Neuronal stem cell (in vitro differentiated cells): ENCODE results near the gene MOK.
A peak's percentile ranks its signal among the peaks of the same experiment; 100 is the strongest.

Source experiments
- DNase-seq: peaks from one replicate; pipeline ENCODE4 v3.0.0-alpha.2; 2013; ENCODE audit warnings: low spot score
- H2AFZ ChIP-seq: one replicate; pipeline ENCODE4 v1.6.1; 2013; ENCODE audit warnings: mild to moderate bottlenecking, low read length, inconsistent platforms
- H2AK5ac ChIP-seq: 2 replicates; pipeline ENCODE4 v1.6.1; 2013; ENCODE audit warnings: low read depth, mild to moderate bottlenecking, inconsistent platforms, low read length, moderate library complexity, mixed read lengths
- H2BK120ac ChIP-seq: 2 replicates; pipeline ENCODE4 v1.6.1; 2013; ENCODE audit warnings: low read depth, mild to moderate bottlenecking, inconsistent platforms, low read length, moderate library complexity, mixed read lengths
- H2BK12ac ChIP-seq: one replicate; pipeline ENCODE4 v1.6.1; 2013; ENCODE audit warnings: low read length, inconsistent platforms
- H2BK15ac ChIP-seq: 2 replicates; pipeline ENCODE4 v1.6.1; 2013; ENCODE audit warnings: mild to moderate bottlenecking, low read length, inconsistent platforms, mixed read lengths
- H2BK5ac ChIP-seq: one replicate; pipeline ENCODE4 v1.6.1; 2013; ENCODE audit warnings: inconsistent platforms, mild to moderate bottlenecking, low read length, moderate library complexity
- H3K14ac ChIP-seq: one replicate; pipeline ENCODE4 v1.6.1; 2013; ENCODE audit warnings: low read length, inconsistent platforms
- H3K18ac ChIP-seq: 2 replicates; pipeline ENCODE4 v1.6.1; 2013; ENCODE audit warnings: low read length, inconsistent platforms
- H3K23ac ChIP-seq: 2 replicates; pipeline ENCODE4 v1.6.1; 2013; ENCODE audit warnings: low read depth, mild to moderate bottlenecking, mixed read lengths, low read length, inconsistent platforms; ENCODE audit not compliant: poor library complexity
- H3K27ac ChIP-seq: replicated peaks from 3 replicates; pipeline ENCODE4 v1.5.1; 2013; ENCODE audit warnings: low read length, inconsistent platforms
- H3K27me3 ChIP-seq, 3 experiments: 2 replicates each; pipeline ENCODE4 v1.6.1; 2013; ENCODE audit warnings: low read length in 3 of 3, mild to moderate bottlenecking in 2 of 3, inconsistent platforms in 1 of 3, low read depth in 1 of 3, mixed read lengths in 1 of 3, moderate library complexity in 1 of 3; ENCODE audit not compliant: control insufficient read depth in 3 of 3, insufficient read depth in 3 of 3
- H3K36me3 ChIP-seq, 2 donors: replicated peaks in 1 of 2; 2 replicates each; pipeline ENCODE4 v1.6.1; 2013; ENCODE audit warnings: low read length in 2 of 2; ENCODE audit not compliant: control insufficient read depth in 2 of 2, insufficient read depth in 2 of 2
- H3K4ac ChIP-seq: 2 replicates; pipeline ENCODE4 v1.6.1; 2013; ENCODE audit warnings: inconsistent platforms, mild to moderate bottlenecking, low read length, moderate library complexity
- H3K4me1 ChIP-seq, 2 donors: 1 replicate in 1 of 2; 2 replicates in 1 of 2; pipeline ENCODE4 v1.6.1; 2013; ENCODE audit warnings: low read length in 2 of 2, low read depth in 1 of 2; ENCODE audit not compliant: control insufficient read depth in 2 of 2, insufficient read depth in 1 of 2
- H3K4me2 ChIP-seq: one replicate; pipeline ENCODE4 v1.6.1; 2013; ENCODE audit warnings: mild to moderate bottlenecking, low read length, inconsistent platforms; ENCODE audit not compliant: insufficient read depth, poor library complexity, severe bottlenecking
- H3K4me3 ChIP-seq, 2 donors: 2 replicates each; pipeline ENCODE4 v1.5.1; 2013; ENCODE audit warnings: low read length in 2 of 2, mild to moderate bottlenecking in 2 of 2, inconsistent platforms in 1 of 2, moderate library complexity in 1 of 2
- H3K79me1 ChIP-seq: one replicate; pipeline ENCODE4 v1.6.1; 2013; ENCODE audit warnings: low read depth, mild to moderate bottlenecking, inconsistent platforms, low read length, moderate library complexity
- H3K9ac ChIP-seq: one replicate; pipeline ENCODE4 v1.6.1; 2013; ENCODE audit warnings: mild to moderate bottlenecking, low read depth, low read length, inconsistent platforms; ENCODE audit not compliant: poor library complexity
- H3K9me3 ChIP-seq, 2 donors: replicated peaks in 1 of 2; 2 replicates each; pipeline versions ENCODE3 to v1.6.1; 2013; ENCODE audit warnings: low read length in 2 of 2, mild to moderate bottlenecking in 2 of 2, inconsistent platforms in 1 of 2, low read depth in 1 of 2, mixed read lengths in 1 of 2, moderate library complexity in 1 of 2; ENCODE audit not compliant: control insufficient read depth in 2 of 2, insufficient read depth in 1 of 2
- H4K8ac ChIP-seq: one replicate; pipeline ENCODE4 v1.6.1; 2013; ENCODE audit warnings: low read depth, mild to moderate bottlenecking, inconsistent platforms, low read length, moderate library complexity
- H4K91ac ChIP-seq: one replicate; pipeline ENCODE4 v1.6.1; 2013; ENCODE audit warnings: low read length, low read depth, mild to moderate bottlenecking, inconsistent platforms; ENCODE audit not compliant: poor library complexity
- WGBS, 2 donors: extraction: QIAGEN DNeasy Blood & Tissue Kit; methylation state at CpG; one replicate each; pipeline ENCODE4 v1.1.7; 2013; ENCODE audit warnings: missing lambda C conversion rate in 2 of 2, mixed read lengths in 1 of 2; ENCODE audit not compliant: insufficient read length in 2 of 2, insufficient replicate concordance in 1 of 2; ENCODE audit errors: extremely low coverage in 2 of 2; 5-methylcytosine and 5-hydroxymethylcytosine counted together

The MOK gene

DNA sequence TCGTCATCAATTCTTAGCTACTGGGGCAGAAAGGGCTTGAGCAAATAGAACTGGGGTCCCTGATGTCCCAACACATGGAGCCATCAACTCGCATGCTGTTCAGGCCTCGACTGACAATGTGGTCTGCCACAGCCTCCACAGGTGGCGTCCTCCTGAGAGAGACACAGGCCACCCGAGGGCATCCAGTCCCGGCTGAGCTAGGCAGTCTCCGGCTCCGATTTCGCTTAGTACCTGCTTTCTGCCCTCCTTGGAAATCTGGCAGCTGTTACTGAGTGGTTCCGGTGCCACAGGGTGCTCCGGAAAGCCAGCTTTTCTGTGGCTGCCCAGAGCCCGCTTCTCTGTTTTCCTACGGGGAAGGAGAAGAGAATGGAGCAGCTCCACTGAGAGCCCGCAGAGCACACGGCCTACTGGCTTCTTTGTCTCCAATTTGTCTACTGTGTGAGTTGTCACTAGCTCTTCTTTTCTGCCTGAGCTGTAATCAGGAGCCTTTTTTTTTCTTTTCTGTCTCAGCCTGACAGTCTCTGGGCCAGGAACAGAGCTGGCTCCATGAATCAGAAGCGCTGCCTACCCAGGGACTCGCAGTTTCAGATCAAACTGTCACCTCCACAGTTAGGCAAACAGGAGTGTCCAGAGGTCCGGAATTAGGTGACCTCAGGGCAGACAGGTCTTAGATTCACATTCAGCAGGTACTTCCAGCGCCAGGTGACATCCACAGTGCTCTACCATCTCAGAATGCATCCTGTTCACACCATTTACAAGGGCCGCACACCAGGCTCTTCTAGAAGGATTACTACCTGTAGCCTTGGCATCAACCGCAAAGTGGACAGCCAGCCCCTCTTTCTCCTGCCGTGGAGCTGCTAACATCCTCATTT is 73.3 kb downstream of the MOK start:
- Histone ChIP-seq H2AFZ (no peak overlapping the region), H4K91ac (no peak overlapping the region), H2BK15ac (no peak overlapping the region), H3K23ac (no peak overlapping the region), H3K4me2 (no peak overlapping the region), H2BK12ac (no peak overlapping the region), H3K9me3 (no peaks in the 10 kb centered on the region), H3K36me3 (peaks cover 0 to 4% of the 10 kb centered on the region in 2 donors), H3K4me3 (no peak overlapping the region), H3K4me1 (peaks cover 0 to 3% of the 10 kb centered on the region in 2 donors), H4K8ac (no peak overlapping the region), H3K4ac (peak overlapping the region; percentile 14), H3K27me3 (no peaks in the 10 kb centered on the region), H3K27ac (no peak overlapping the region), H2BK120ac (no peak overlapping the region), H3K9ac (no peak overlapping the region), H2BK5ac (no peak overlapping the region), H3K18ac (no peak overlapping the region), H3K79me1 (peaks cover 2% of the 10 kb centered on the region), H2AK5ac (no peak overlapping the region), H3K14ac (no peak overlapping the region)
- DNase-seq: no peak
- no CpG with 5 or more reads among the region's 22 CpGs for WGBS, 2 donors

DNA sequence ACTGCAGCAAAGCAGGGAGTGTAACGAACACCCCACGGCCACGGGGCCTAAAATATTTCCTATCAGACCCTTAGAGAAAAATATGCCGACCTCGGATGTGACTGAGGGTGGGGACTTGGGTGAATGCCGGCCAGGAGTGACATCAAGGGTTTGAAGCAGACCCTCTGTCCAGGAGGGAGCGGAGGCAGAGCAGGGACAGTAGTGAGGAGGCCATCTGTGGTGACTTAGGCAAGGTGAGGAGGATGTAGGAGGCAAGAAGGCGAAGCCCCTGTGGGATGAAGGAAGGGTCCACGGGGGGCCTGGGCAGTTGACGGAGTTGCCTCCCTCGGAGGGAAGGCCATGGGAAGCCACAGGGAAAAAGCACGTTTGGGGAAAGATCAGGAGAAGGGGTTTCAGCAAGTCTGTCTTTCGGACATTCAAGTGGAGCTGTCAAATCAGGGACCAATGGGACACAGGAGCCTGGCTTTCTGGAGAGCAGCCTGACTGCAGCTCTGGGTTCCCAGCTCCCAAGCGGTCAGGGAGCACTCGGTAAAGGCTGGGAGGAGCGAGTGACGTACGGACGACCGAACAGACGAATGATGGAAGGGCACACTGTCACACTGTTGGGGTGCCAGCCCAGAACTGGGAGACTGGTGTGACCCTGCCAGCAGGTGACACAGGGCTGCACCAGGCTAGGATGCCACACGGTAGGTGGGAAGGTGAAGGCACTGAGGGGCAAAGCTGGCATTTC is 74.3 kb downstream of the MOK start:
- Histone ChIP-seq H3K79me1 (peaks cover 2% of the 10 kb centered on the region), H4K8ac (no peak overlapping the region), H3K14ac (no peak overlapping the region), H3K36me3 (peaks cover 0 to 4% of the 10 kb centered on the region in 2 donors), H2AFZ (no peak overlapping the region), H3K18ac (peak overlapping the region; percentile 24), H3K4me3 (peak overlapping the region in 1 of 2 donors; percentile 37), H3K4me2 (no peak overlapping the region), H2BK12ac (no peak overlapping the region), H2BK15ac (no peak overlapping the region), H3K9me3 (no peaks in the 10 kb centered on the region), H3K23ac (no peak overlapping the region), H2AK5ac (peak overlapping the region; percentile 35), H4K91ac (no peak overlapping the region), H3K4ac (no peak overlapping the region), H2BK5ac (no peak overlapping the region), H3K9ac (peak overlapping the region; percentile 39), H3K27ac (no peak overlapping the region), H3K27me3 (no peaks in the 10 kb centered on the region), H3K4me1 (peaks cover 0 to 3% of the 10 kb centered on the region in 2 donors), H2BK120ac (no peak overlapping the region)
- WGBS, 2 donors: no CpG with 5 or more reads among the region's 22 CpGs
- no peak for DNase-seq

DNA sequence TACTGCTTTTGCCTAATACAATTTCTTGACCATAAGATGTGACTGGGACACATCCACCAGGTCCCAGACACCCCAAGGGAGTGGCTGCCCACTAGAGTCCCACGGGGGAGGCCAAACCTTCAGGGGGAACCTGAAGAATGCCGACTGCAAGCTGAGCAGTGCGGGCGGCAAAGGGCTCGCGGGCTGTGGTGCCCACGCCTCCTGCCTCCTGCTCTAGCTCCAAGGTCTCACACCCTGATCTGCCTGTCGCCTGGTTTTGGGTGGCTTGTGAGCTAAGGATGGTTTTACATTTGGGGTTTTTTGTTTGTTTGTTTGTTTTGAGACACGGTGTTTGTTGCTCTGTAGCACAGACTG is 75.2 kb downstream of the MOK start:
- Histone ChIP-seq H3K14ac (no peak overlapping the region), H3K9me3 (peaks cover 0 to 2% of the 10 kb centered on the region in 2 donors), H4K91ac (no peak overlapping the region), H3K27me3 (no peaks in the 10 kb centered on the region), H2AFZ (no peak overlapping the region), H3K18ac (no peak overlapping the region), H3K4me2 (no peak overlapping the region), H2AK5ac (no peak overlapping the region), H3K4me3 (no peak overlapping the region), H3K9ac (no peak overlapping the region), H3K79me1 (peaks cover 2% of the 10 kb centered on the region), H2BK5ac (no peak overlapping the region), H2BK120ac (no peak overlapping the region), H4K8ac (no peak overlapping the region), H2BK15ac (no peak overlapping the region), H3K27ac (no peak overlapping the region), H3K4ac (no peak overlapping the region), H3K23ac (no peak overlapping the region), H2BK12ac (no peak overlapping the region), H3K4me1 (peaks cover 0 to 3% of the 10 kb centered on the region in 2 donors), H3K36me3 (peaks cover 2 to 4% of the 10 kb centered on the region in 2 donors)
- WGBS, 2 donors: no CpG with 5 or more reads among the region's 9 CpGs
- DNase-seq: no peak

DNA sequence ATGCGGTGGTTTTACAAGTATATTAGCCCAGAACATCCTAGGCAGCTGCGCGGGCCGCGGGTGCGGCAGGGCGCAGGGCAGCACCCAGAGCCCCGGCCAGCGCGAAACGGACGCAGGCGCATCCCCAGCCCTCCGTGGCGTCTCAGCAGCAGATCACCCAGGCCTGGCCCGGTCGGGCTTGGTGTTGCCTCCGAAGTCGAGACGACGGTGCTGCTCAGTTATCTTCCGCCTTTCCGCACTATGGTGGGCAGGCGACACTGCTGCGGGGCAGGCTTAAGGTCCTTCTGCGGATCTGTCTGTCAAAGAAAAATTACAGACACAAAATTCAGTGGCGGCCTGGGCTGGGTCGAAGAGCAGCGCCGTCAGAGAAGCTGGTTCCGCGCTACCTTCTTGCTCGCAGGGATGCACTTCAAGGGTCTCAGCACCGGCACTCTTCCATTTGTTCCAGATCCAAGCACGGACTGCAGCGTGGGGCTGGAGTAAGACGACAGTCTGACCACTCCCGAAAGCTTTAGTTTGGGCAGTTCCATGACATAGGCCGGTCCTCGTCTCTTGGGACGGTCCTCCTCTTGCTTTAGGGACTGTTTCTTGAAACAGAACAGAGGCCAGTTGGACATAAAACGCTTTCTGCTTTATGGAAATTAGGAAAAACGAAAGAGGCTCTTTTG is 75.8 kb downstream of the MOK start:
- H2BK120ac ChIP-seq: no peak overlapping the region

More for the DNA sequence above, 75.8 kb downstream of the MOK start:
- Histone ChIP-seq H2AFZ (no peak overlapping the region), H3K27me3 (no peaks in the 10 kb centered on the region), H3K9me3 (peaks cover 0 to 5% of the 10 kb centered on the region in 2 donors), H3K18ac (no peak overlapping the region), H3K4me2 (no peak overlapping the region), H3K4me1 (peaks cover 0 to 3% of the 10 kb centered on the region in 2 donors), H3K4me3 (no peak overlapping the region), H3K9ac (no peak overlapping the region), H2BK5ac (no peak overlapping the region), H3K23ac (no peak overlapping the region), H2BK15ac (no peak overlapping the region), H3K4ac (no peak overlapping the region), H4K91ac (no peak overlapping the region), H2AK5ac (no peak overlapping the region), H3K79me1 (peaks cover 2% of the 10 kb centered on the region), H3K36me3 (peaks cover 4 to 7% of the 10 kb centered on the region in 2 donors), H3K27ac (no peak overlapping the region), H2BK12ac (no peak overlapping the region), H3K14ac (no peak overlapping the region), H4K8ac (no peak overlapping the region)
- DNase-seq: no peak
- no CpG with 5 or more reads among the region's 43 CpGs for WGBS, 2 donors
